KMS-11 (cell line): ENCODE data around the gene CACNA1E.

ENCODE experiments used
- H2AFZ ChIP-seq: fragments of 200-600 bp; sonication (generic); 2 replicates; pipeline ENCODE4 v1.6.1; 2016; ENCODE audit warnings: antibody characterized with exemption, mixed run types, low read depth
- H3K27ac ChIP-seq: fragments of 200-600 bp; sonication (generic); 2 replicates; pipeline ENCODE4 v1.6.1; 2016; ENCODE audit warnings: mild to moderate bottlenecking, mixed run types
- H3K27me3 ChIP-seq: fragments of 200-600 bp; sonication (generic); 2 replicates; pipeline ENCODE4 v1.6.1; 2017; ENCODE audit warnings: mild to moderate bottlenecking, low read depth, mixed run types, moderate library complexity; ENCODE audit not compliant: insufficient read depth
- H3K36me3 ChIP-seq: fragments of 200-600 bp; sonication (generic); 2 replicates; pipeline ENCODE4 v1.6.1; 2017; ENCODE audit warnings: mild to moderate bottlenecking, mixed run types; ENCODE audit not compliant: insufficient read depth
- H3K4me1 ChIP-seq: fragments of 200-600 bp; sonication (generic); 2 replicates; pipeline ENCODE4 v1.6.1; 2016; ENCODE audit warnings: mild to moderate bottlenecking, low read depth, mixed run types; ENCODE audit not compliant: poor library complexity, severe bottlenecking
- H3K4me2 ChIP-seq: fragments of 200-600 bp; sonication (generic); 2 replicates; pipeline ENCODE4 v1.7.0; 2016; ENCODE audit warnings: mild to moderate bottlenecking, mixed run types
- H3K4me3 ChIP-seq: fragments of 200-600 bp; sonication (generic); IDR thresholded peaks from 2 replicates; pipeline ENCODE4 v1.6.1; 2017; ENCODE audit warnings: low read depth, low read length, mixed read lengths; ENCODE audit not compliant: insufficient read depth
- H3K79me2 ChIP-seq: fragments of 200-600 bp; sonication (generic); 2 replicates; pipeline ENCODE4 v1.6.1; 2016; ENCODE audit warnings: low read depth, mixed run types; ENCODE audit not compliant: insufficient read depth
- H3K9ac ChIP-seq: fragments of 200-600 bp; sonication (generic); 2 replicates; pipeline ENCODE4 v1.6.1; 2016; ENCODE audit warnings: mild to moderate bottlenecking, mixed run types
- H4K20me1 ChIP-seq: fragments of 200-600 bp; sonication (generic); 2 replicates; pipeline ENCODE4 v1.6.1; 2016; ENCODE audit warnings: mild to moderate bottlenecking, mixed run types; ENCODE audit not compliant: insufficient read depth
- CTCF ChIP-seq: fragments of 200-600 bp; sonication (generic); conservative IDR thresholded peaks from 2 replicates; pipeline ENCODE4 v1.6.1; 2017; ENCODE audit warnings: low read depth, mild to moderate bottlenecking, antibody characterized with exemption, low read length, moderate library complexity, mixed read lengths

The CACNA1E gene

GRCh38 chr1:181558416-181558815, 75.1 kb downstream of the CACNA1E start:
- no peaks in the 10 kb centered on the region for H3K79me2 ChIP-seq
- TF ChIP-seq CTCF: no peak
- no peaks in the 10 kb centered on the region for H4K20me1 ChIP-seq
- H3K36me3 ChIP-seq: no peaks in the 10 kb centered on the region
- no peak overlapping the region for H3K27ac ChIP-seq
- H3K27me3 ChIP-seq: no peaks in the 10 kb centered on the region
- no peak overlapping the region for H3K9ac ChIP-seq
- no peak overlapping the region for H3K4me2 ChIP-seq
- H3K4me3 ChIP-seq: no peak overlapping the region
- H2AFZ ChIP-seq: no peak overlapping the region
- peaks cover 10% of the 10 kb centered on the region for H3K4me1 ChIP-seq

GRCh38 chr1:181559142-181559541, 75.8 kb downstream of the CACNA1E start:
- no peaks in the 10 kb centered on the region for H3K79me2 ChIP-seq
- H2AFZ ChIP-seq: no peak overlapping the region
- H3K4me3 ChIP-seq: no peak overlapping the region
- no peaks in the 10 kb centered on the region for H3K27me3 ChIP-seq
- no peak for TF ChIP-seq CTCF
- peaks cover 10% of the 10 kb centered on the region for H3K4me1 ChIP-seq
- no peak overlapping the region for H3K4me2 ChIP-seq
- no peak overlapping the region for H3K9ac ChIP-seq
- no peaks in the 10 kb centered on the region for H4K20me1 ChIP-seq
- no peaks in the 10 kb centered on the region for H3K36me3 ChIP-seq
- H3K27ac ChIP-seq: no peak overlapping the region

GRCh38 chr1:181562395-181562794, 79.1 kb downstream of the CACNA1E start:
- no peak for TF ChIP-seq CTCF

GRCh38 chr1:181568736-181569135, 85.4 kb downstream of the CACNA1E start:
- no peaks in the 10 kb centered on the region for H3K4me1 ChIP-seq
- no peak overlapping the region for H3K4me3 ChIP-seq
- no peak overlapping the region for H3K27ac ChIP-seq
- H3K79me2 ChIP-seq: no peaks in the 10 kb centered on the region
- no peaks in the 10 kb centered on the region for H3K27me3 ChIP-seq
- no peaks in the 10 kb centered on the region for H3K36me3 ChIP-seq
- no peak overlapping the region for H2AFZ ChIP-seq
- TF ChIP-seq CTCF: no peak
- H3K4me2 ChIP-seq: no peak overlapping the region
- no peak overlapping the region for H3K9ac ChIP-seq
- H4K20me1 ChIP-seq: no peaks in the 10 kb centered on the region

More at GRCh38 chr1:181562395-181562794, 79.1 kb downstream of the CACNA1E start:
- H3K27me3 ChIP-seq: no peaks in the 10 kb centered on the region
- no peak overlapping the region; the same call in 1 of the 2 replicates for H3K27ac ChIP-seq
- H3K79me2 ChIP-seq: no peaks in the 10 kb centered on the region
- no peaks in the 10 kb centered on the region for H4K20me1 ChIP-seq
- peak overlapping the region; percentile 2; the same call in 1 of the 2 replicates for H3K9ac ChIP-seq
- H2AFZ ChIP-seq: peak overlapping the region; percentile 2; the same call in 1 of the 2 replicates
- peaks cover 10% of the 10 kb centered on the region for H3K4me1 ChIP-seq
- no peaks in the 10 kb centered on the region for H3K36me3 ChIP-seq
- no peak overlapping the region for H3K4me3 ChIP-seq
- peak overlapping the region; percentile 1 for H3K4me2 ChIP-seq
